Stimulated activated CD8-positive, alpha-beta memory T cell treated with anti-CD3 and anti-CD28 coated beads, Interleukin-15, amount 100 ng/mL, for 48 hours (primary cell): ENCODE results near the gene HADH.
A peak's percentile ranks its signal among the peaks of the same experiment; 100 is the strongest.
"Not testable (repeated sequence)": the region's sequence is repeated elsewhere in the genome, so short reads cannot be mapped to it uniquely, and the experiment has no call there.

Source experiments
- DNase-seq, 2 donors: peaks; one replicate each; pipeline ENCODE4 v3.0.0-alpha.2; 2020; ENCODE audit warnings: low read depth in 2 of 2

The HADH gene

DNA sequence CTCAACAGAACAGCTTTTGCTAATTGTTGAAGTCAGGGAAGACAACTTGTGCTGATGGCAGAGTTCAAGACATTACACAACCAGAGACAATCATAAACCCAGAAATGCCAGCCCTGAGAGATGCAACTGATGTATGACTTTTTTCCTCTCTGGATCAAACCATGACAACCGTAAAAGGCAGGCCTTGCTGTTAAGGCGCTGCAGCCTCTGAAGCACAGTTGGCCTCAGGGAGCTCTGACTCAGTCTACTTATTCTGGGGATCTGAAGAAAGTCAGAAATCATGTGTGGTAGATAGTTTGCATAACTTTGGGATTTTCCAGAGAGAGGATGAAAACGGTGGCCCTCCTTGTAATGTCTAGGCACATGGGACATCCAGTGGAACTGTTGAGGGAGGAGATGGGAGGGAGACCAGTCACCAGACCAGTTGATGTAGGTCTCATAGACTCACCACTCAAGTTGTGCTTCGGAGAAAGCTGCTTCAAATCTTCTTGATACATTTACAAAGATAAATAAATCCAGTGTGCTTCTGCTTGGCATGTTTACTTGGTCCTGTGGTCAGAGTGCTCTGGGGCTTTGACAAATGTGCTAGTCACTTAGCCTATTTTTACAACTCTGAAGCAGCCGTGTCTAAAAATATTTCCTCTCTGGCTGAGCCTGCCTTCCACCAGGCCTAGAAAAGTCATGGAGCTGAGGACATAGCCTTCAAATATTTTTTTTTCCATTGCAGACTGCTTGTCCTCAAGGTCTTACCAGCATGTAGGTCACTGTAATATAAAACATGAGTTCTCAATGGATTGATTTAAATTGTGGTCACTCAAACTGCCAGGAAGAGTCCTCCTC lies 7.5 kb downstream of the HADH start:
- DNase-seq: no peak

DNA sequence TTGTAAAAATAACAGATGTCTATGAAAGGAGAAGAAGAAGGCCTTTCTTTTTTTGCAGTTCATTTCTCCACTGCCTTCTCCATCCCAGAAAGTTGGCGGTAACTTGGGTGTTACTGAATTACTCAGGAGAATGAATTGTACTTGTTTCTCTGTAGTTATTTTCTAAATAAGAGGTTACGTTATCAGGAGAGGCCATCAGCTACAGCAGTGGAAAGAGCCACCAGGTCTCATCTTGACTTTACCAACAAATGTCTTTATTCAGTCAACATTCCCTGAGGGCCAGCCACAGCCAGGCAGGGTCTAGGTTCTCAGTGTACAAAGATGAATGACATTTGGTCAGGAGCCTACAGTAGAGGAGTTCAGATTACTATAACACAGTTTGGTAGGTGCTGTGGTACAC lies 8.1 kb downstream of the HADH start:
- DNase-seq: no peak

DNA sequence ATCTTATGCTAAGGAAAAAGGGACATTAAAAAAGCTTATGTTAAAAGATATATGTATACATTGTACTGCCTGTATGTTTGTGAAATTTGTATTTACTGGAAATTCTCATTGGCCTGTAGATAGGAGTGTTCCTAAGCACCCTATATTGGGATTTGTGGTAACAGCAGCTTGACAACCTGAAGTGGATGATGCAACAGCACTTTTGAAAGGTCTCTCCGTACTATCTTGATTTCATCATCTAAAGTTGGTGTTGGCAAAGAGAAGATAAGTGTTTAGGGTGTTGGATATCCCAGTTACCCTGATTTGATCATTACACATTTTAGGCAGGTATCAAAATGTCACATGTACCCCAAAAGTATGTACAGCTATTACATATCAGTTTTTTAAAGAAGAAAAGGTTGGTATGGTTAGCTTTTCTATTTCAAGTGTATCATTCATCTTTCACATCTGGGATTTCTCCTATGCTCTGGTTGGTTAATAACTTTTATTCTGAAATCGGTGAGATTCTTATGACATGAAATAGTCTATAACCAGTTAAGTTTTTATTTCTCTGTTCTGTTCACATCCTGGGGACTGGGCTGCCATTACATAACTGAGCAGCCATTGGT lies 10.3 kb downstream of the HADH start:
- DNase-seq: no peak

DNA sequence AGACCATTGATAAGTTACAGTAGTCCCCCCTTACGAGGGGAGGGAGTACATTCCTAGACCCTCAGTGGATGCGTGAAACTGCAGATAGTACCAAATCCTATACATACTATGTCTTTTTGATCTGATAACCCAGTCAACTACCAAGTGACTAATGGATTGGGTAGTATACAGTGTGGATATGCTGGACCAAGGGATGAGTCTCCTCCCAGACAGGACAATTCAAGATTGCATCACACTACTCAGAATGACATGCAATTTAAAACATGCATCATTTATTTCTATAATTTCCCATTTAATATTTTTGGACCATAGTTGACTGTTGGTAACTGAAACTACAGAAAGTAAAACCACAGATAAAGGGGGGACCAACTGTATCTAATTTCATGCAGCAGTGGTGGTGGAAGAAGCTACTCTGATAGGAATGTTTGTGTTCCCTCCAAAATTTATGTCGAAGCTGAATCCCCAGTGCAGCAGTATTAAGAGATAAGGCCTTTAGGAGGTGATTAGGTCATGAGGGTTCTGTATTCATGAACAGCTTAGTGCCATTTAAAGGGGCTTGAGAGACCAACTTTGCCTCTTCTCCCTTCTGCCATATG lies 11.9 kb downstream of the HADH start:
- DNase-seq: no peak

DNA sequence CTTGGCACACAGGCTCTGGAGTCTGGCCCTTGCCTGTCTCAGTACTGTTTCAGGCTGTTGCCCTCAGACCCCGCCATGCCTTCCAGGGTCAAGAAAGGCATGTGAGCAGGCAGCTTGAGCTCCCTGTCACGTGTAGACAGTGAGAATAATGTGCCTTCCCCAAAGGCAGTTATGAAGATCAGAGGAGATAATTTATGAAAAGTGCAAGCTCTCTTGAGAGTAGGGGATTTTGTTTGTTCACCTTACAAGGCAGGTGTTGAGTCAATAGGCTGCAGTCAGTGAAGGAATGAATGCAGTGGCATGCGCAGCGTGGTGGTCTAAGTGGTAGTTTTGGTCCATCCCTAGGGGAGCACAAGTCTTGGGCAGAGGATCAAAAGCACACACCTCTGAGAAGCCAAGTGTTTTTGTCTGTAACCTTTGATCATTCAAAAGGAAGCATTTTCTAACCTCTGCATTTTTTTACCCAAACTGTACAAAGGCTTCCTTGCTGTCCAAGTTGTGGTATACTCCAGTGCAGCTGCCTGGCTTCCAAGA lies 14.4 kb downstream of the HADH start:
- no peak for DNase-seq

DNA sequence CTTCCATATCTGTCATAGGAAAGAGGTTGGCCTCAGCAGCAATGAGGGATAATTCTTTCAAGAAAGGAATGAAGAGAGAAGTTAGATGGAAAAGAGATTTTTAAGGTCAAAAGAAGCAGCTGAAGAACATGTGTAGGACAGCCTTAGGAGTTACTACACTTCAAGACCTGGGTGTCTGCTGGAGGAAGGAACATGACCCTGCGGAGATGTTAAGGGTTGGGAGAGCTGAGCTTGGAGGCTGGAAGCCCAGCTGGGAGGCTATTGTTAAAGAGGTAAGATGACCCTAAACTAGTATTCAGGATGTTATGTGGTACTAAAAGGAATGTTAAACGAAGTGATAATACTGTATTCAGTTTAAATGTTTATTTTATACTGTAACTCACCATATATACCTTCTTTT lies 15.0 kb downstream of the HADH start:
- DNase-seq: no peak

DNA sequence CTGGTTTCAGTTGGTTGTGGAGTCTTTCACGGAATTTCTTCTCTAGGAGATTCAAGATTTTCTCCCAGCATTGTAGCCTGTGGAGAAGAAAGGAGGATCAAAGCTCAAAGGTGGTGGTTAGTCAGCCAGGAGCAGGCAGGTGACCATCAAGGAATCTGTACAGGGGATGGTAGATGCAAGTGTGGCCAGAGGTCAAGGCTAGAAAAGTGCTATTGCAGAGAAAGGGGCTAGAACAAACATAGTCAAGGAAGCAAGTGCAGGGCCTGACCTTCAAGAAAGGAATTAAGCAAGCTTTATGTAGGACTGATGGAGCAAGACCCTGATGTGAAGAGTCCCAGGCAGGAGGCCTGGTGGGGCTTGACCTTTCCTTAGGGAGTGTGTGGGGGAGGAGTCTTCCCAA lies 16.1 kb downstream of the HADH start:
- DNase-seq: no peak

DNA sequence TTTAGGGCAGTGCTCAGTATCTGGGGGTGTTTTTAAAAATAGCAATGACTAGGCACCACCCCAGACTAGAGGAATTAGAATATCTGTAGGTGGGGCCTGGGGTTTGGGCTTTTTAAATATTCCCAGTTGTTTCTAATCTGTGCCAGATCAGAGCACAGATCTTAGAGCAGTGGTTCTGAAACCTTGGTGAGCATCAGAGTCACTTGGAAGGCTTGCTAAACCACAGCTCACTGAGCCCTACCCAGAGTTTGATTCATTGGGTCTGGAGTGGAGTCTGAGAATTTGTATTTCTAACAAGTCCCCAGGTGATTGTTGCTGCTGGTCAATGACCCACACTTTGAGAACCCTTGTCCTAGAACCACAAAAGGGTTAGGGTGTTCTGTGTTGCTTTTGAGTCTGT lies 16.7 kb downstream of the HADH start:
- no peak for DNase-seq

DNA sequence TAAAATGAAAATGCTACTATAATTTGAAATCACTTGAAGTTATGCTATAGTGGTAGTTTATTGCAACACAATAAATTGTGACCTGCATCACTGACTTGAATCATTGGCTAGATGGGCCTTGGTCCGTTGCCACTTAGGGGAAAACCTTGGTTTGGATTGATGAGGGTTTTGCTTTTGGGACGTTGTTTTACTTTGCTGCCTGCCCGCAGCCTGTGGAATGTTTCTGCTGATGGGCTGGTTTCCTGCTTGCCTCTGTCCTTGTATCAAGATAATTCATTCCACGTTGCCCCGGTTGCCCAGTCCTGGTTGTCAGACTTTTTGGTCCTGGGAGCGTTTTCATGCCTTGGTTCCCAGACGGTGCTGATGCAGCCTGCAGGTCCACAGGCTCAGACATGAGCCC lies 18.3 kb downstream of the HADH start:
- no peak for DNase-seq

DNA sequence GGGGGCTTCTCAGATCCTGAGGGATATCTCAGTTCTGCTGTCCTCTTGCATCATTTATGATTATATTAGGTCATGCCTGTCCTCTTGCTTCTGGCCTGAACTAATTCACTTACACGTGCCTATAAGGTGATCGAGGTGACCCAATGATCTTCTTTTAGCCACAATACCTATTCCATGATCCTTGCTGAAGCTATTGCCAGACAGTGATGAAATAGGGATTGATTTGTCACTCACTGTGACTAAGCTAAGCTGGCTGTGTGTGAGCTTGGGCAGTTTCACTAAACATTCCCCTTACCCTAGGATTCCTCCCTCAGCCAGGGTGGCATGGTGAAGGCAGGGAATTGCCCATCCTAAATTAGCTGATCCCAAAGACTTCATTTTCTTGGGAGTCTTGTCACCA lies 19.0 kb downstream of the HADH start:
- no peak for DNase-seq

DNA sequence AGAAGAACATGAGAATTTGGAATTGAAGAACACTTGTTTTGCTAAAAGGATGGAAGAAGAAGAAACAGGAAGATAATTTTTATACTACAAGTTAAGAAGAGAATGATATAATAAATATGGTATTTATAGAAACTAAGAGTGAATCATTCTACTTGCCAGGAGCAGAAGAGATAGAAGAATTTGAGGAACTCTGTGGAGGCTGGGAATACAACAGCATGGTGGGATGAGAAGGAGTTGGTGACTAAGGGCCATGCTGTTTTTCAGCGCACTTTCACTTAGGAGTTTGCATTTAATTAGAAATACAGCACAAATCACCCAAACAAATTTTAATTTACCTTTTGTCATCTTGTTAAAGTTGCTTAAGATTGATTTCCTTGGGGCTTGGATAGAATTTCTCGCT lies 20.5 kb downstream of the HADH start:
- DNase-seq: no peak

DNA sequence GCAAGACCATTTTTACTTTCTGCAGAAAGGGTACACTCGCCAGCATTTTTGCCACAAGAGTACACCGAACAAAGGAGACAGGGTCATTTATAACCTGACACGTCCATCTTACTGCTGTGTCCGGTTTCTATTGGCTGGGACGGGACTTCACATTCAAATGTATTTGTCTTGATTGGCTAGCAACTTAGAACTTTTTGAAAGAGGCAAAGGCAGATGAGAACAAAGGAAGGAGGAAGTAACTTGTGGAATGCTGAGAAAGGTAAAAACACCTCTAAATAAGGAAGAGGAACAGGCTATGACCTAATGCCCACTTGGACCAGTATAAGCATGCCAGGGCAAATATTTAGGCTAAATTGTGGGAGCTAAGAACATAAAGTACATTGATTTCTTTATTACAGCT lies 22.7 kb downstream of the HADH start:
- DNase-seq: not testable (repeated sequence)

DNA sequence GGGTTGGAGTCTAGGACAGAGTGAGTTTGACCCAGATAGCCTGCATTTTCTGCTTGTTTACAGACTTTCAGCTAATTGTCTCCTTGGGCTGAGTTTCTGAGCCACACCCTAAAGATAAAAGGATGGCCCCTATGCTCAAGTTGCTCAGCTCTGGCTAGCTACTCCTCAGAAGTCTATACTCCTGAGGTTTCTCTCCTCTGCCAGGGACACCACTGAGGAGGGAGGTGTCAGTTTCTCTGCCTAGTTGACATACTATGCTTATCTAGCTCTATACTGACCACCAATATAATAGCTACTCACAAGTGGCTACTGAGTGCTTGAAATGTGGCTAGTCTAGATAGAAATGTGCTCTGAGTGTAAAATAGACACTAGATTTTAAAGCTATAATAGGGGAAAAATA lies 23.6 kb downstream of the HADH start:
- no peak for DNase-seq

DNA sequence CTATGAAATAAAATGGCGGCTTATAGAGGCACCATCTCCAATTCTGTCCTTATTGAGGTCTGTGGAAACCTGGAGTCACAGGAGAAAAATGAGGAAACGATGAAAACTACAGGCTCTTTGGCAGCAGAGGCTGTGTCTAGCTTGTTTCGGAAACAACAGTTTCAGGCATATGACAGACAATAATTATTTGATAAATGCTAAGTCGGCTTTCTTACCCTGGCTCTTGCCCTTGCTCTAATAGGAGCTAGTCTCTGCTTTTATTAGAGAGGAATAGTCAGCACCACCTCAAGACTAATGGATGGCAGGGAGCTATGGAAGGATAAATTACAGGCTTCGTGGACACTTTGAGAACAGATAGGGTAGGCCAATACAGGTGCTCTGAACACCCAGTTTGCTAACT lies 24.3 kb downstream of the HADH start:
- DNase-seq: no peak

DNA sequence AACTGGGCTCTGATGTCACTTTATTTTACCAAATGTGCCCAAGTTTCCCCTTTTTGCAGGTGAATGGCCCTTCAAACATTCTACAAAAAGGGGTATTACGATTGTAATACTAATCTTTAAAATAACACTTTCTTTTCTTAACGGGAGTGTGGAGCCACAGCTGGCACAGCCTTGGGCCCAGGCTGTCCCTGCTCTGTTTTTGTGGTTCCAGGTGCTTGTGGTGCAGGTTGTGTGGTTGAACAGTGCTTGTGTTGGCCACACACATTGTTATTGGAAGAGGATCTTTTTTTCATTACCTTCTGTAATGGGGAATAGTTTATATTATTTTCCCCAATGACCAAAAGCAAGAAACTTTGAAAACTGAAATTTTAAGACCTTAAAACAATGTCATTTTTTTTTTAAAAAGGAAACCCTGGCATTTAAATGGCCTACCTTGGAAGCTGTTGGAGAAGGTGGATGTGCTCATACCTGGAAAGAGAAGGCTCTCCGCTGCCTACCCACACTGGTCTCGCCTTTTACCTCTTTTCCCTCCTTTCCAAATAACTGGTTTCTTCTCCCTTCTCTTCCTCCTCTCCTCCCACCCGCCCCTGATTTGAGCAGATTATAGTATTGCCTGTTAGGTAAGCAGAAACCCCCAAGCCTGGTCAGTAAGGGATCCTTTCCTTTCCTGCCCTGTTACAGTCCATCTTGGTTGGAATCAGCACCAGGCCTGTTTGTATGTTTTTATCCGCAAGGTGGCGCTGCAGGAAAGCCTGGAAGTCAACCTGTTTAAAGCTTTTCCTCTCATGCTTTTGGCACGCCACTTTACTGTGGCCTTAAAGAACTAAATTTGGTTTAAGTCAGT lies 28.6 kb downstream of the HADH start:
- DNase-seq: peak; percentile 56

DNA sequence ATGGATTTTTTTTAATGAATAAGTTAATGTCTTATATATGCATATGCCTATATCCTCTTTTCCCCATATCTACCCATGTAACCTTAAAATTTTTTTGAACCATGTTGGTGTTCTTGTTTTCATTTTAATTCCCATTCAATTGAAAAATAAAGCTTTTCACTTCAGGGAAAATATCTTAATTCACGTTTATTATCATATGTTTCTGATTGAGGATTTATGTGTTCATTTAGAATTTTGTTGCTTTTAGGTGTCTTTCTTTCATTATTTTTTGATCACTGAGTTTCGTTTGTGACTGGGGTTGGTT lies 29.1 kb downstream of the HADH start:
- no peak for DNase-seq

DNA sequence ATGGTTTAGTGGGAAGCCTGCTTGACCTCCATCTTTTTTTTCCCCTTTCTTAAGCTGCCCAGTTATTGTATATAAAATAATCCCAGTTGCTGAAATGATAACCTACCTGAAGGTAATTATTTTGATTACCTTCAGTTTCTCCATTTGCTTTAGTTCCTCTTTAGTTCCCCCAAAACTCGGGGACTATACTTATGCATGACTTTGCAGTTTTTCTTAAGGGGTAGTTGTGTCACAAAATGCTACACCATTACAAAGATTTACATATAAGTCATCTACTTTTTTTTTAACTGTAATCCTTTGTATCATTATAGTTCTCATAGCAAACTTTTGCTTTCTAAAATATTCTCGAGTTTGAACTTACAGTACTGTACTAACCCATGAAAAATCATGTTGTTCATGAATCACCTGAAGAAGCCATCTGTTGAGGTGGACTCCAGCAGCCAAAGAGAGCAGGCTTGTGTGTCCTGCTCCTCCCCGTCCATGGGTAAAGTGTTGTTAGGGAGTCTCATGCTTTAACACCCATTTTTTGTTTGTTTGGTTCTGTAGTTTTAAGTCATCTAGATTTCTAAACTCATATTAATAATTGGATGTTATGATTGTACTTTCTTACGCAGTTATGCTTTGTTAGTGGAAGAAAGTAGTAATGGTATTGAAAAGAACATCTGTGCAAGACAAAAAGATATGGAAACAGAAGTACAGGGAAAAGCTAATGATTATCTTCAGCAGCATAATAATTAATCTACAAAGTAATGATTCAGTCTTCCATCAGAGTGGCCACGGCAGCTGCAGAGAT lies 34.6 kb downstream of the HADH start:
- no peak for DNase-seq

DNA sequence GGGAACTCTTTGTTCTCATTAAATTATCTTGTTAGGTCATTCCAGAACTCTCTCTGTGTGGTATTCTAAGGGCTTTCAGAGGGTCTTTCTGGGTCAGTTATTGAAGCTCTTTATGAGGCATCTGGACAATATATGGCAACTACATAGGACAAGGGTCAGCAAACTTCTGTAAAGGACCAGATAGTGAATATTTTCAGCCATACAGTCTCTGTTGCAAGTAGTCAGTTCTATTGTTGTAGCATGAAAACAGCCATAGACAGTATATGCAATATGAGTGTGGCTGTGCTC lies 35.1 kb downstream of the HADH start:
- no peak for DNase-seq

DNA sequence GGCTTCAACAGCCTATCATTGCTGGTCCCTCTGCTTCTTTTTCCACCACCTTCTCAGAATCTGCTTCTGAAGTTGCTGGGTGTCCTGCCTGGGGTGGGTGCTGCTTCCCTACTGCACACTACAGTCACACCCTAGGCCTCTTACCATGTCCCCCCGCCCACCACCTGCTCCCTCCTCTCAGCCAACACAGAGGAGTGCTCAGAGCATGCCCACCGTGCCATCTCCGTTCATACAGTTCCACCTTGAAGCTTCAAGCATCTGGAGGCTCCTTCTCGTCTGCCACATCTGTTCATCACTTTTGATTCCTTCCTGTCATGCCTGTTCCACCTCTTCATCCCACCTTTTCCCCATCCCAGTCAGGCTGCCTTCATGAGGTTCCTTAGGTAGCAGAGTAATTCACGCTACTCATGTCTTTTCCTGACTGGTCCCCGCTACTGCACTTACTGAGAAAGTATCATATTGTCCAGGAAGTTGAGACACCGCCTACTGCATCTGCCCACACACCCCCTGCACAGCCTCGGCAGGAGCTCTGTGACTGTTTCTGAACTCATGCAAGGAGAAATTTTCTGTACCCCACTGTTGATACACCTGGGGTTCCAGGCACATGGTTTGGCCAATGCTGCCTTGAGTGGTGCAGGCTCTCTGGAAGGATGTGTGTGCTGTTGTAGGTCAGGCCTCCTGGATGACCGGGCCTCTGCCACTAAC lies 39.5 kb downstream of the HADH start:
- peak in 1 of 2 donors; percentile 37 for DNase-seq

DNA sequence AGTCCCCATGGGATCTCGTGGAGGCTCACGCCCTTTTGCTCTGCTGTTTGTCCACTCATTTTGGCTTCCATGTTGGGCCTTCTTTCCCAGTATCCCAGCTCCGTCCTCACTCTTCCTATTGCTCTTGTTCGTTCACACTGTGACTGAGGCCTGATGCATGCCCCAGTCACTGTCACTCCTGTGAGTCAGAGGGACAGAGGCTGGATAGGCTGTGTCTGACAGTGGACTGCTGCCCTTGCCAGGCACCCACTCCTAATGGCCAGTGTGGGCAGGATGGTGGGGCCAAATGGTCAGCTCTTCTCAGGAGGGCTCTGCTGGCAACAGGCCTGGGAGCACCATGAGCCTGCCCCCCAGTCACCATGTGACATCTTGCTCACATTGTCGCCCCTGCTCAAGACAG lies 40.0 kb downstream of the HADH start:
- no peak for DNase-seq

DNA sequence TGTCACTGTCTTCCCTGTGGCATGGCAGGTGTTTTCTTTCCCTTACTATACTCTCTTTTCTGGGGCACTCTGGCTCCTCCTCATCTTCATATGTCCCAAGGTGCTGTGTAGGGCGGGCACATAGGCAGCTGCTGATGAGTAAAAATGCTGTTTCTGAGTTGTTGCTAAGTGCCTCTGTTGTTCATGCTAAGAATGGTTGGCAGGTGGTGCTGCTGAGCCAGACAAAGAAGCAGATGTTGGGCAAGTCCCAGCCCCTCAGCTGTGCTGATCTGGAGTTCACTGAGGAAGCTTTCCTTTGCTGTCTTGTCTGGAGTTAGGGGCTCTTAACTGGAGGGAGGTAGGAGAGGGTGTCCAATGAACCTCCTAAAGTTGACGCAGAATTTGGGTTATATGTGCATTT lies 40.6 kb downstream of the HADH start:
- DNase-seq: peak in 1 of 2 donors; percentile 58
